DMS79 treated with DMSO at 0.1 percent for 48 hours (cell line): ENCODE data around the gene PTPRR.
"Not testable (repeated sequence)": the region's sequence is repeated elsewhere in the genome, so short reads cannot be mapped to it uniquely, and the experiment has no call there.

Source experiments
- DNase-seq: peaks from one replicate; lab custom pipeline; 2025; lab: John Stamatoyannopoulos, UW

Gene PTPRR

DNA sequence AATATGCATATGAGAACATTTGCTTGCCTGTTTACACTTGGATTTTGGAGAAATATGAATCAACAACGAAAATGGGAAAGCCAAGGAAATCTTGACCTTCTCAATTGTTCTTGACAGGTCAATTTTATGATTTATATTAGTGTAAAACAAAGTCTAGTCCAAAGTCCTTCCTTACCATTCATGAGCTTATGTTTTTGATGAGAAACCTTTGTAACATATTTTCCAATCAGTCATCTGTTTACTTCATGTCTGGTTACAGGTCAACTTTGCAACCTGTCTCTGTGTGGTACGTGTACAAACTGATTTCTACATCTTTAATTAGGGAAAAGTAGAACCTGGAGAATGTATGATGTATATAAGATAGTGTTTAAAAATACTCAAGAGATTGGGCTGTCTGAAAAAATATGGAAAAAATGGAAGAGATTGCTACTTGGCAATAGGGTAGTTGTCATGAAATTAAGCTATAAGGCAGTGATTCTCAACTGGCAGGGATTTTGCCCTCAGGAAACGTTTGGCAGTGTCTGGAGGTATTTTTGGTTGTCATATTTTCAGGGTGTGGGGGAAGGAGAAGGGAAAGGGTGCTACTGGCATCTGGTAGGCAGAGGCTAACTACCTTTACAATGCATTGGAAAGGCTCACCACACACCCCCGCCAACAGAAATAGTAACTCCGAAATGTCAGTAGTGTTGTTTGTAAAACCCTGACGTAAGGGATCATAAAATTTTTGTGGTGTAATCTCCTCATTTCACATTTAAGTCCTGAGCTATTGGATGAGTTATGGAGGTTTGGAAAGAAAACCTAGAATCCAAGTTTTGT is 172.9 kb downstream of the PTPRR start:
- no peak for DNase-seq

DNA sequence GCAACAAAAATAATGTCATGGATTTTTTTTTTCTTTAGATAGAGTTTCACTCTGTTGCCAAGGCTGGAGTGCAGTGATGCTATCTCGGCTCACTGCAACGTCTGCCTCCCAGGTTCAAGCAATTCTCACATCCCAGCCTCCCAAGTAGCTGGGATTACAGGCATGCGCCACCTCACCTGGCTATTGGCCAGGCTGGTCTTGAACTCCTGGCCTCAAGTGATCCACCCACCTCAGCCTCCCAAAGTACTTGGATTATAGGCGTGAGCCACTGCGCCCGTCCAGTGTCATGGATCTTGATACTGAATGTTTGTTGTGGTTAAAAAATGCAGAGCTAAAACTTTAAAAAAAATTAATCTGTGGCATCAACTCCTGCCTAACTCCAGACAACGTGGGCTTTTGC is 175.5 kb downstream of the PTPRR start:
- no peak for DNase-seq

- DNase-seq = no peak
Observed at GRCh38 chr12:70744178-70744577, 176.4 kb downstream of the PTPRR start.

GRCh38 chr12:70741256-70741655 is 179.3 kb downstream of the PTPRR start:
- DNase-seq = no peak

- DNase-seq = no peak
Observed at GRCh38 chr12:70739756-70740155, 180.8 kb downstream of the PTPRR start.

GRCh38 chr12:70736351-70737133 is 184.0 kb downstream of the PTPRR start:
- no peak for DNase-seq

DNA sequence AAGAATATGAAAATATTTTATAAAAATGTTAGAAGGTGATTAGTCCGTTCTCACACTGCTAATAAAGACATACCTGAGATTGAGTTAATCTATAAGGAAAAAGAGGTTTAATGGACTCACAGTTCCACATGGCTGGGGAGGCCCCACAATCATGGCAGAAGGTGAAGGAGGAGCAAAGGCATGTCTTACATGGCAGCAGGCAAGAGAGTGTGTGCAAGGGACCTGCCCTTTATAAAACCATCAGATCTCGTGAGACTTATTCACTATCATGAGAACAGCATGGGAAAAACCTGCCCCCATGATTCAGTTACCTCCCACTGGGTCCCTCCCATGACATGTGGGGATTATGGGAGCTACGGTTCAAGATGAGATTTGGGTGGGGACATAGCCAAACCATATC is 185.3 kb downstream of the PTPRR start:
- DNase-seq = not testable (repeated sequence)

GRCh38 chr12:70733385-70733784 is 187.2 kb downstream of the PTPRR start:
- DNase-seq = no peak

- DNase-seq = no peak
Observed at GRCh38 chr12:70732287-70732686, 188.3 kb downstream of the PTPRR start.

GRCh38 chr12:70730675-70731180 is 189.8 kb downstream of the PTPRR start:
- no peak for DNase-seq

DNA sequence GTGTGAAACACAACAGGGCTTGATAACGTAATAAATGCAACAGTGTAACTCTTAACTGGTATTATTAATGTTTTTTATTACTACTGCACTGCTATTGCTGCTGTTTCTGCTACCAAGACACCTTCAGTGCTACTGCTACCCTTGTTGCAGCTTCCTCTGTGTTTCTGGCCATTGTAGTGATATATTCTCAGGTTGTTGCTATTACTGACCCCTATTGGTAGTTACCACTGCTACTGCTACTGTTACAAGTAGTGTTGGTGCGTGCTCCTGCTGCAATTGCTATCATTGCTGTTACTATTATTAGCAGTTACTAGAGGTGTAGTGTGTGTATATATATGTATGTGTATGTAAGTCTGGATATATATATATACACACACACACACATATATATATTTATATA is 196.1 kb downstream of the PTPRR start:
- DNase-seq = no peak

DNA sequence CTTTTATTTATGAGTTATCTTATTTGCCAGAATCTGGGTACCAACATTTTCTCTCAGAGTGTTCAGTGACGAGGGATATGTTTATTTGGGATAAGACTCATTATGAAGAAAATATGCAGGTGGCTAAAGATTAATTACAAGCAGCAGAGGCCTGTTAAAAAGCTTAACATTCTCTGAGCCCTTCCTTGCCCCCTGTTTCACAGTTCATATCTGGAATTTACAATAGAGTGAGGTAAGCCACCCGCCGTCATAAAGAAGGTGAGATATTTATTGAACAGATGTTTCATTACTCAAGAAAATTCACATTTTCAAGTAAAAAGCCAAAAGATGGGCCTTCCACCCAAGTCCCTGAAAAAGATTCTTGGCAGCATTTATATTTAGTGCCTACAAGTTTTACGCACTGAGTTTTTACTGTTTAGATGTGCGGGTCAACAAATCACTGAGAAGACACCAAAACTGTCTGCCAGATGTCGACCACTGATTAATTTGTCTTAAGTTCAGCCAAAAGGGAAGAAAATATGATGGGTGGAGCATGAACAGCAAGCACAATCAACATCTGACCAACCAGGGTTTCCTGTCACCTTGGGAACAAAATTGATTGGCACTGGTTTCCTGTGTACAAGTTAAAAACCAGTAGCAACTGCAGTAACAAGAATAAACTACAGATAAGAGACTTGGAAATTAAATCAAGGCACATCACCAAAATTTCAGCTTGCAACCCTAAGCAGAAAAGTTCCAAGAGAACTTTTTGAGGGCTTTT is 197.8 kb downstream of the PTPRR start:
- no peak for DNase-seq

GRCh38 chr12:70721656-70722357 is 198.7 kb downstream of the PTPRR start:
- no peak for DNase-seq

GRCh38 chr12:70721216-70721615 is 199.3 kb downstream of the PTPRR start:
- no peak for DNase-seq

DNA sequence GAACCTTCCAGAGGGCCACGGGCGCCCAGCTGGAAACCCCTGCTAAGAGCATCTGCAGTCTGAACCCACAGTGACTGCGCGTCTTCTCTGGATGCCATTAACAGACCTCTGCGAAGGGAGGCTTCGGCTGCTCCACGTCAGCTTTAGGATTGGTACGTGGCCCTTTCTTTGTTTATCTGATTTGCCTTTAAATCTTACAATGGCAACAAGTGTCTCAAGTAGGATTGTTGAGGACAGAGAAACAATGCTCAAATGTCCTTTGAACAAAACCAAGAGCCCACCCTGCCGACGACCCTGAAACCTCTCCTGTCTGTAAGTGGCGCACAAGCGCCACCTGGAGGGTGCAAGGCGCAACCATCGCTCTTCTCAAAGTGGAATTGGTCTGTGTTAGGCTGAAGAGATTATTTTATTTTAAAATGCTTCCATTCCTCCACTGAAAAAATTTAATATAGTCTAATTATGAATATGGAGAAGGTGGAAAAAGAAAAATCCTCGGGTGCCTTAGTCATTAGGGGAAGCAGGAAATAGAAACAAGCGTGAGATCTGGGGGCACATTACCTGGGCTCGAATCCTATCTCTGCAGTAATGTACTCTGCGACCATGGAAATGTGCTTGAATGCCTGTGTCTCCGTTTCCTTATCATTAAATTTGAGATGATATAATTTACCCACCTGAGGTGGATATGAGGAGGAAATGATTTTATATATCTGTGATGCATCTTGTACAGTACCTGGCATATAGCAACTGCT is 200.7 kb downstream of the PTPRR start:
- no peak for DNase-seq

DNA sequence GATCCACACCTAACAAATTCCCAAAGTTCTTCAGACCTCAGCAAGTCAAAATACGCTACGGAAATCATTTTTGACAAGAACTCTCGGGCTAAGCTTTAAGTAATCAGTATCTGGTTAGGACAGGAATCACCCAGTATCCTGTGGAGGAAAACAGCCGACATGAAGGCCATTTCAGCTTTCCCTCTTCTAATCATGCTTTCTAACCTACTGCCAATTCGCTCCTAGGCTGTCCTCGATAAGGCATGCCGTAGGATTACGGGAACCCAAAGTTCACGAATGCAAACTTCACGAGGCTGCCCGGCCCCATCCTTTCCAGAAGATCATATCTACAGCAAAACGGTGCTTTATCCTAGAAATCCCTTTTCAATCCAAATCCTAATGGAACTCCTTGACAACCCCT is 201.5 kb downstream of the PTPRR start:
- DNase-seq = no peak

DNA sequence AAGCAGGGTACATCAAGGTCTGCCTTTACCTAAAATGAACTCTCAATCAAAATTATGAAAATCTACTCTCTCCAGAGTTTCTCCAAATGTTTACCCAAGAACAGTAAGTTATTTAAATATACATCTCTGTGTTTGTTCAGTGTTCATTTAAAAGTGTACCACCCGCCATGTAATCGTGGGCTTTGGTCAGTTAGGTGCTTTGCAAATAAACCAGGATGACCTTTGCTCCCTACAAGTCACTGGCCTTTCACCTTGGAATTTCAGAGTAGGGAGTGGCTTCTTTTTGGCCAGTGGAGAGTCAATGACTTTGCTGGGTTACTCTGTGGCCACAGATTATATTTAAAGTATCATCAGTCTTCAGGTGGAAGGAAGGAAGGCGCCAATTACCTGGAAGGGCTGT is 208.7 kb downstream of the PTPRR start:
- no peak for DNase-seq

DNA sequence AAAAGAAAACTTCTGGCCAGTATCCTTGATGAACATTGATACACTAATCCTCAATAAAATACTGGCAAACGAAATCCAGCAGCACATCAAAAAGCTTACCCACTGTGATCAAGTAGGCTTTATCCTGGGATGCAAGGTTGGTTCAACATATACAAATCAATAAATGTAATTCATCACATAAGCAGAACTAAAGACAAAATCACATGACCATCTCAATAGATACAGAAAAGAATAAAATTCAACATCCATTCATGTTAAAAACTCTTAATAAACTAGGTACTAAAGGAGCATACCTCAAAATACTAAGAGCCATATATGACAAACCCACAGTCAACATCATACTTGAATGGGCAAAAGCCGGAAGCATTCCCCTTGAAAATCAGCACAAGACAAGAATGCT is 211.5 kb downstream of the PTPRR start:
- DNase-seq = no peak

DNA sequence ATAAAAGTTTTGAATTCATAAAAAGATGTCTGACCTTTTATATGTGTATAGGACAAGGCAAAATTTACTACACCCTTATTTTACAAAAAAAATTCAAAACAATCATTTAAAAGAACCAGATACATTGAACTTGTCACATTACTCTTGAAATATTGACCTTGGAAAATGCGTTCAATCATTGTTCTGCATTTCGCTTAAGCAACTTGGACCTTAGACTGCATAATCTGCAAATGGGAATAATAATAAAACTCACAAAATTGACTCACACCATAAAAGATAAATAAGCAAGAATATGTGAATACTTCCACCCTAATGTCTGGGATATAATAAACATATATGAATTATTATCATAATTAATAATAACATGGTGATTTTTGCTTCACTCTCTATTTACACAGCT is 213.9 kb downstream of the PTPRR start:
- no peak for DNase-seq

GRCh38 chr12:70698345-70698744 is 222.2 kb downstream of the PTPRR start:
- DNase-seq = no peak

DNA sequence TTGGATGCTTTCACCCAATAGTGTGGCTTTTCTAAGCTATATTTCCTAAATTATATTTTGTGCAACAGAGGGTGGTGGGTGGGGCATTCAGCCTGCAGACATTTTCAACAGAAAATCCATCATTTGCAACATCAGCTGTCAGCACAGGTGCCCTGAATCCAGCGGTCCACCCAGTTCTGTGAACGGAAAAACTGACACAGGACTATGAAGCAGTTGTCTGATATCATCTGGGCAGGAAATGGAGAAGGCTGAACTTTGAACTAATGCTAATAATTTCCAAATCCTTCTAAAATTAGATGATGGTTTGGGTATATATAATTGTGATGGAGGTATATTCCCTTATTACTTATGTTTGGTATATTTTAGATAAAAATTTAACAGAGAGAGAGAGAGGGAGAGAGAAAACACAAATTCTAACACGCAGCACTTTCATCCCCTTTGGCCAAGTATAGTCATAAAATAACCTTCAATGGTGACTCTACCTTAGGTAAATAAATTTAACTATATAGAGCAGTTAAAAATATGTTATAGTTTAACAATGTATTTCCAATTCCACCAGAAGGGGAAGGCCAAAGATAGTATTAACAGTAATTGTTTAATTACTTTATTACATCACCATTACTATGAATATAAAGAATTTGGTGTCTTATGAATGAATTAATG is 225.0 kb downstream of the PTPRR start:
- no peak for DNase-seq
